ENCODE results near the gene GPR32. TPM values are rescaled to one million over a fixed set of nuclear protein-coding genes. Genes with fewer than 3 reads are reported as not detected.
"Not testable (repeated sequence)": the region's sequence is repeated elsewhere in the genome, so short reads cannot be mapped to it uniquely, and the experiment has no call there.

GPR32 gene
- total RNA-seq, 2 donors from 2014 or later: not detected

DNA sequence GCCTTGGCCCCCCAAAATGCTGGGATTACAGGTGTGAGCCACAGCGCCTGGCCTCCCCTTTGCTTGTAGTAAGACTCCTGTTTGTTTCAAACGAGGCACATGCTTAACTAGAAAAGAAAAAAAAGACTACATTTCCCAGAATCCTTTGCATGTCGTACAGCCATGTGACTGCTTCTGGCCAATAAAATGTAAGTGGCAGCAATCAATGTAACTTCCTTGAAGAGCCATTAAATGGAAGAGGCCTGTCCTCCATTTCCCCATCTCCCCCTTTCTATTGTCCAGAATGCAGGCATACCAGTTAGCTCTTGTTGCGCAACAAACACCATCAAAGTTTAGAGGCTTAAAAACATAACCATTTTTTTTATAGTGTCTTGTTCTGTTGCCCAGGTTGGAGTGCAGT is 10.4 kb upstream of the GPR32 start:
- H3K27ac ChIP-seq: no peak overlapping the region
- no peaks in the 10 kb centered on the region for H3K36me3 ChIP-seq (replicated peaks in 1 of 2; ENCODE audit: insufficient read depth in 1 of 2, low read depth in 2 of 2)

DNA sequence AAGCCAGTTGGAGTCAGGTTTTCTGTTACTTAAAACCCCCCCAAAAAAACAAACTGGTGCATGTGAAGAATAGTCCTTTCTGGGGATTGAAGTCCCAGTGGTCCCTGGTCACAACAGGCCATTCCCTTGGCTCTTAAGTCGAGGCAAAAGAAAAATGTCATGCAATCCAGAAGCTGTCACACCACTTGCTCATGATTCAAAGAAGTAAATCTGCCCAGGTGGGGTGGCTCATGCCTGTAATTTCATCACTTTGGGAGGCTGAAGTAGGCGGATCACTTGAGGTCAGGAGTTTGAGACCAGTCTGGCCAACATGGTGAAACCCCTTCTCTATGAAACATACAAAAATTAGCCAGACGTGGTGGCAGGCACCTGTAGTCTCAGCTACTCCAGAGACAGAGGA is 8.8 kb upstream of the GPR32 start:
- DNase-seq: not testable (repeated sequence)
- 32 to 45% methylated on average over 3 of the region's 3 CpGs for WGBS, 2 donors

More for the DNA sequence above, 10.4 kb upstream of the GPR32 start:
- Histone ChIP-seq H3K4me1 (no peaks in the 10 kb centered on the region), H3K9me3 (no peaks in the 10 kb centered on the region), H3K27me3 (no peaks in the 10 kb centered on the region), H3K4me3 (no peak overlapping the region)
- 60 to 66% methylated on average over 3 to 4 of the region's 4 CpGs for WGBS, 2 donors
- ATAC-seq (no peak), DNase-seq (no peak)
- TF ChIP-seq, protein P1, sequence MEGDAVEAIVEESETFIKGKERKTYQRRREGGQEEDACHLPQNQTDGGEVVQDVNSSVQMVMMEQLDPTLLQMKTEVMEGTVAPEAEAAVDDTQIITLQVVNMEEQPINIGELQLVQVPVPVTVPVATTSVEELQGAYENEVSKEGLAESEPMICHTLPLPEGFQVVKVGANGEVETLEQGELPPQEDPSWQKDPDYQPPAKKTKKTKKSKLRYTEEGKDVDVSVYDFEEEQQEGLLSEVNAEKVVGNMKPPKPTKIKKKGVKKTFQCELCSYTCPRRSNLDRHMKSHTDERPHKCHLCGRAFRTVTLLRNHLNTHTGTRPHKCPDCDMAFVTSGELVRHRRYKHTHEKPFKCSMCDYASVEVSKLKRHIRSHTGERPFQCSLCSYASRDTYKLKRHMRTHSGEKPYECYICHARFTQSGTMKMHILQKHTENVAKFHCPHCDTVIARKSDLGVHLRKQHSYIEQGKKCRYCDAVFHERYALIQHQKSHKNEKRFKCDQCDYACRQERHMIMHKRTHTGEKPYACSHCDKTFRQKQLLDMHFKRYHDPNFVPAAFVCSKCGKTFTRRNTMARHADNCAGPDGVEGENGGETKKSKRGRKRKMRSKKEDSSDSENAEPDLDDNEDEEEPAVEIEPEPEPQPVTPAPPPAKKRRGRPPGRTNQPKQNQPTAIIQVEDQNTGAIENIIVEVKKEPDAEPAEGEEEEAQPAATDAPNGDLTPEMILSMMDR (IDR thresholded peaks at IDR 0.05): no peak
- no peak for TF ChIP-seq POLR2A (IDR thresholded peaks at IDR 0.05)
- intact Hi-C loops (cut with DNase I): no loop called here

DNA sequence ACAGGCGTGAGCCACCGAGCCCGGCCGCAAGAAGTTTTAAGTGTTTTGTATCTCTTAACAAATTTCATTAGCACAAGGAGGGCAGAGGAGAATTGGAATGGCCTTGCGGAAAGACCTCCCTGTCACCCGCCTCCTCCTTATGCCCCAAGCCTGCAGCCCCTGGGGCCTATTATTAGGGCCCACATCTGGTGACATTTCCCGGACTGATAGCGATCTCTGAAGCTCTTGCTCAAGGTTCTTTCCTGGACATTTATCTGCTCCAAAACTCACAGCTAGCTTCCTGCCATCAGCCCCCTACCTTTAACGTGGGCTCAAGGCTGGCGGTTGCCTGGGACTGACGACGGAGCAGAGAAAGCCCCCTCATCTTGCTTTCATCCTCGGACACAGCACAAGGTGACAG is 6.7 kb upstream of the GPR32 start:
- DNase-seq; H3K36me3 ChIP-seq (replicated peaks in 1 of 2; ENCODE audit: insufficient read depth in 1 of 2, low read depth in 2 of 2); intact Hi-C loops (cut with DNase I); ATAC-seq; H3K27ac ChIP-seq; H3K9me3 ChIP-seq; H3K4me3 ChIP-seq; H3K27me3 ChIP-seq; H3K4me1 ChIP-seq: not testable (repeated sequence)
- WGBS, 2 donors: 53 to 58% methylated on average over 8 to 12 of the region's 13 CpGs

More for the DNA sequence above, 8.8 kb upstream of the GPR32 start:
- H3K36me3 ChIP-seq (replicated peaks in 1 of 2; ENCODE audit: insufficient read depth in 1 of 2, low read depth in 2 of 2); H3K4me3 ChIP-seq; H3K27ac ChIP-seq; intact Hi-C loops (cut with DNase I); H3K4me1 ChIP-seq; H3K27me3 ChIP-seq; ATAC-seq; H3K9me3 ChIP-seq: not testable (repeated sequence)

DNA sequence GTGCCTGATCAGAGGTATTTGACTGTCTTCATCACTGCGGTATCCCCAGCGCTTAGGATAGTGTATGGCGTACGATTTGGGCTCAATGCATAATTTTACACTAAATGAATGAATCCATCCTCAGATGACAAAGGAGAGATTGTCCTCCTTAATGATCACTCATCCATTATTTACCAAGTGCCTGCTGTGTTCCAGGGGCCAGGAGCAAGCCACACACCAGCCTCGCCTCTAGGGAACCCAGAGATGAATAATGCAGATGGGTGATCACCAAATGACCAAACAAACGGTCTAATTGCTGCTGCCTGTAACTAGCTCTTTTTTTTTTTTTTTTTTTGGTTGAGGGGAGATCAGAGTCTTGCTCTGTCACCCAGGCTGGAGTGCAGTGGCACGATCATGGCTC is 5.9 kb upstream of the GPR32 start:
- Histone ChIP-seq H3K4me3 (no peak overlapping the region), H3K4me1 (no peaks in the 10 kb centered on the region), H3K36me3 (replicated peaks in 1 of 2; ENCODE audit: insufficient read depth in 1 of 2, low read depth in 2 of 2) (no peaks in the 10 kb centered on the region), H3K9me3 (no peaks in the 10 kb centered on the region), H3K27me3 (no peaks in the 10 kb centered on the region), H3K27ac (no peak overlapping the region)
- ATAC-seq (no peak), DNase-seq (no peak)
- intact Hi-C loops (cut with DNase I): no loop called here
- TF ChIP-seq POLR2A (IDR thresholded peaks at IDR 0.05): no peak
- TF ChIP-seq, protein P1 (IDR thresholded peaks at IDR 0.05): no peak
- 48 to 52% methylated on average over 7 of the region's 7 CpGs for WGBS, 2 donors

DNA sequence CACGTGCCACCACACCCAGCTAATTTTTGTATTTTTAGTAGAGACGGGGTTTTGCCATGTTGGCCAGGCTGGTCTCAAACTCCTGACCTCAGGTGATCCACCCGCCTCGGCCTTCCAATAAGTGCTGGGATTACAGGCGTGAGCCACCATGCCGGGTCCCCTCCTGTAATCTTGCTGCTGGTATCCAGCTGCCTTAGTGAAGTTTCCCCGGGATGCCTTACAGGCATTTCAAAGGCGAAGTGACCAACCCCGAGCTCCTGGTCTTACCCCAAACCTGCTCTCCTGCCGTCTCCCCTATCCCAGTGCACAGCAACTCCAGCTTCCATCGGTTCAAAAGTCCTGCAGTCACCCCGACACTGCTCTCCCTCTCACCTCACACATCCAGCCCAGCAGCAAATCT is 3.5 kb upstream of the GPR32 start:
- intact Hi-C loops (cut with DNase I); H3K27me3 ChIP-seq; ATAC-seq; H3K4me3 ChIP-seq; H3K36me3 ChIP-seq (replicated peaks in 1 of 2; ENCODE audit: insufficient read depth in 1 of 2, low read depth in 2 of 2); H3K9me3 ChIP-seq; H3K4me1 ChIP-seq; DNase-seq; H3K27ac ChIP-seq: not testable (repeated sequence)
- 51 to 69% methylated on average over 12 of the region's 12 CpGs for WGBS, 2 donors

DNA sequence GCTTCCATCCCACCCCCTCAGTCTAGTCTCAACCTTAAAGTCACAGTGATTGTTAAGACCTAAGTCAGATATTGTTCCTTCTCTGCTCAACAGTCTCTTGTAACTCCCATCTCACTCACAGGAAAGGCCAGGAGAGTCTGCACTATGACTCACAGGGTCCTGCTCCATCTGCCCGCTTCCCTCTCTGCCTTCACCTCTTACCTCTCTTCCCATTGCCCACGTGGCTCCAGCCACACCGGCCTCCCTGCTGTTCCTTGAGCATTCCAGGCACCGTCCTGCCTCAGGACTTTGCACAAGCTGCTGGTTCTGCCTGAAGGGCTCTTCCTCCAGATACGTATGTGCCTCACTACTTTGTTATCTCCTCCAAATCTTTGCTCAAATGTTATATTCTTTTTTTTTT is 3.0 kb upstream of the GPR32 start:
- intact Hi-C loops (cut with DNase I); DNase-seq; H3K4me1 ChIP-seq; H3K9me3 ChIP-seq; H3K4me3 ChIP-seq; H3K36me3 ChIP-seq (replicated peaks in 1 of 2; ENCODE audit: insufficient read depth in 1 of 2, low read depth in 2 of 2); H3K27ac ChIP-seq; H3K27me3 ChIP-seq; ATAC-seq: not testable (repeated sequence)
- 23 to 27% methylated on average over 5 of the region's 5 CpGs for WGBS, 2 donors

DNA sequence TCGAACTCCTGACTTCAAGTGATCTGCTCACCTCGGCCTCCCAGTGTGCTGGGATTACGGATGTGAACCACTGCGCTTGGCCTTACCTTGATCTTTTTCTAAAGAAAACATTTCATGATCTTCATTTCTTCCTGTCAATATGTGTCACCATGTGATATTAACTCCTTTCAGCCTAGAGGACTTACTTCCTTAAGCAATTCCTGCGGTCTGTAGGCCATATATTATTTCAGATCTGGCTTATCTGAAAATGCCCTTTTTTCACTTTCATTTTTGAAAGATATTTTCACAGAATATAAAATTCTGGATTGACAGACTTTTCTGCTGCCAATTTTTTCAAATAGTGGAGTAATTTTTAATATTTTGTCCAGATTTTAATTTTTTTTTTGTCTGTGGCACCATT is 2.0 kb upstream of the GPR32 start:
- ATAC-seq (no peak), DNase-seq (no peak)
- Histone ChIP-seq H3K4me3 (no peak overlapping the region), H3K9me3 (peaks cover 0 to 5% (median 0%) of the 10 kb centered on the region in 3 donors), H3K4me1 (no peaks in the 10 kb centered on the region), H3K27ac (no peak overlapping the region), H3K36me3 (replicated peaks in 1 of 2; ENCODE audit: insufficient read depth in 1 of 2, low read depth in 2 of 2) (no peaks in the 10 kb centered on the region), H3K27me3 (no peaks in the 10 kb centered on the region)
- 46 to 49% methylated on average over 5 of the region's 5 CpGs for WGBS, 2 donors
- intact Hi-C loops (cut with DNase I): no loop called here
- TF ChIP-seq, protein P1 (IDR thresholded peaks at IDR 0.05): no peak
- no peak for TF ChIP-seq POLR2A (IDR thresholded peaks at IDR 0.05)

Data from body of pancreas (tissue), 4 donors.